DOHH2 (cell line): ENCODE measurements around the gene SIRT7.
A peak's percentile ranks its signal among the peaks of the same experiment; 100 is the strongest.

Experiments
- H3F3A ChIP-seq: fragments of 200-600 bp; sonication (generic), shearing (Covaris generic); 2 replicates; pipeline ENCODE4 v1.6.0; 2016; ENCODE audit warnings: antibody characterized with exemption, mild to moderate bottlenecking; ENCODE audit not compliant: control insufficient read depth, insufficient read depth
- H3K27ac ChIP-seq: fragments of 200-600 bp; sonication (generic); 2 replicates; pipeline ENCODE4 v1.5.1; 2014; ENCODE audit warnings: low read depth, mild to moderate bottlenecking, low read length, moderate library complexity
- H3K27me3 ChIP-seq: fragments of 200-600 bp; sonication (generic); 2 replicates; pipeline ENCODE4 v1.6.1; 2014; ENCODE audit warnings: mild to moderate bottlenecking, low read length, mixed read lengths; ENCODE audit not compliant: control insufficient read depth
- H3K36me3 ChIP-seq: fragments of 200-600 bp; sonication (generic); 2 replicates; pipeline ENCODE4 v1.6.1; 2014; ENCODE audit warnings: mild to moderate bottlenecking, low read length, moderate library complexity, mixed read lengths; ENCODE audit not compliant: control insufficient read depth
- H3K4me1 ChIP-seq: fragments of 200-600 bp; sonication (generic); 2 replicates; pipeline ENCODE4 v1.6.1; 2014; ENCODE audit warnings: mild to moderate bottlenecking, low read length, mixed read lengths; ENCODE audit not compliant: control insufficient read depth
- H3K4me2 ChIP-seq: fragments of 200-600 bp; sonication (generic); 2 replicates; pipeline ENCODE4 v1.6.0; 2014; ENCODE audit warnings: mild to moderate bottlenecking, low read length, moderate library complexity
- H3K4me3 ChIP-seq: fragments of 200-600 bp; sonication (generic); 2 replicates; pipeline ENCODE4 v1.5.1; 2014; ENCODE audit warnings: mild to moderate bottlenecking, low read length, mixed read lengths
- H3K79me2 ChIP-seq: fragments of 200-600 bp; sonication (generic); 2 replicates; pipeline ENCODE4 v1.6.1; 2014; ENCODE audit warnings: mild to moderate bottlenecking, low read length, mixed read lengths; ENCODE audit not compliant: control insufficient read depth
- H3K9me2 ChIP-seq: fragments of 200-600 bp; sonication (generic); replicated peaks from 2 replicates; pipeline ENCODE4 v1.6.1; 2014; ENCODE audit warnings: mild to moderate bottlenecking, low read length, mixed read lengths; ENCODE audit not compliant: control insufficient read depth
- H3K9me3 ChIP-seq: fragments of 200-600 bp; sonication (generic); 2 replicates; pipeline ENCODE4 v1.6.1; 2014; ENCODE audit warnings: antibody characterized with exemption, low read length, mixed read lengths; ENCODE audit not compliant: control insufficient read depth, insufficient read depth
- H4K20me1 ChIP-seq: fragments of 200-600 bp; sonication (generic); 2 replicates; pipeline ENCODE4 v1.6.0; 2014; ENCODE audit warnings: low read depth, mild to moderate bottlenecking, antibody characterized with exemption, low read length, moderate library complexity; ENCODE audit not compliant: control insufficient read depth, insufficient read depth
- EZH2phosphoT487 ChIP-seq: fragments of 200-600 bp; sonication (generic); IDR thresholded peaks from 2 replicates; pipeline ENCODE4 v1.6.1; 2017; ENCODE audit warnings: borderline replicate concordance, mild to moderate bottlenecking, antibody characterized with exemption, low read length, moderate library complexity, mixed read lengths
- TF ChIP-seq, protein P1 (sequence below): fragments of 200-600 bp; sonication (generic); IDR thresholded peaks from one replicate; pipeline ENCODE4 v1.5.1; 2014; ENCODE audit warnings: antibody characterized with exemption, mild to moderate bottlenecking, low read depth, low read length; ENCODE audit not compliant: poor library complexity, severe bottlenecking

The SIRT7 gene, protein sequence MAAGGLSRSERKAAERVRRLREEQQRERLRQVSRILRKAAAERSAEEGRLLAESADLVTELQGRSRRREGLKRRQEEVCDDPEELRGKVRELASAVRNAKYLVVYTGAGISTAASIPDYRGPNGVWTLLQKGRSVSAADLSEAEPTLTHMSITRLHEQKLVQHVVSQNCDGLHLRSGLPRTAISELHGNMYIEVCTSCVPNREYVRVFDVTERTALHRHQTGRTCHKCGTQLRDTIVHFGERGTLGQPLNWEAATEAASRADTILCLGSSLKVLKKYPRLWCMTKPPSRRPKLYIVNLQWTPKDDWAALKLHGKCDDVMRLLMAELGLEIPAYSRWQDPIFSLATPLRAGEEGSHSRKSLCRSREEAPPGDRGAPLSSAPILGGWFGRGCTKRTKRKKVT

DNA sequence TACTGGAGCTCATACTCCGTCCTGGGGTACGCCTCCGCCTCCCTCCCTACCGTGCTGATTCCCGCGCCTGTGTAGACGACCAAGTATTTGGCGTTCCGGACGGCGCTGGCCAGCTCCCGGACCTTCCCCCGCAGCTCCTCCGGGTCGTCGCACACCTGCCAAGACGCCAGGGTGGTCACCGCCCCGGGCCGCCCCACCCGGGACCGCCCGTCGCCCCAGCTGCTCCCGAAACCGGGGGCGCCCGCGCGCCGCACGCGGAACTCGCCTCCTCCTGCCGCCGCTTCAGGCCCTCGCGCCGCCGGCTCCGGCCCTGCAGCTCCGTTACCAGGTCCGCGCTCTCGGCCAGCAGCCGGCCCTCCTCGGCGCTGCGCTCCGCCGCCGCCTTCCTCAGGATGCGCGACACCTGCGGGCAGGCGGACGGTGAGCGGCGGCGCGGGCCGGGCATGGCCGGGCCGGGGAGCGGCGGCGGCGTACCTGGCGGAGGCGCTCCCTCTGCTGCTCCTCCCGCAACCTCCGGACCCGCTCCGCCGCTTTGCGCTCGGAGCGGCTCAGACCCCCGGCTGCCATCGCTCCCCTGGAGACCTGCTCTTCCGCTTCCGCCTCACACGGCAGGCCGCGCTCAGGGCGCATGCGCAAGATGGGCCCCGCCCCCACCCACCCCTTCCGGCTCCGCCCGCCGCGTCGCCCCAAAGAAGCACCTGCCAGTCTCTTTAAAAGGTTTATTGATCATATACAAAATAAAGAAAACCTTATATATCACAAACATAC lies at the start of gene SIRT7:
SIRT7 (minus strand) TSS at position 612 of the 768 bp plus-strand sequence; CDS start at position 567, 45 bp downstream.
- H3K9me2 ChIP-seq, result no peaks in the 10 kb centered on the region
- H3K27ac ChIP-seq, result 0 out of 2 replicates have a peak within 1 kb of the TSS, but pooled peaks have one; percentile 11
- peak within 1 kb of the TSS; percentile 96 for H3K4me2 ChIP-seq
- H3K4me1 ChIP-seq, result peaks cover 14% of the 10 kb centered on the region
- H3K79me2 ChIP-seq, result peaks cover 56% of the 10 kb centered on the region
- TF ChIP-seq, protein P1, sequence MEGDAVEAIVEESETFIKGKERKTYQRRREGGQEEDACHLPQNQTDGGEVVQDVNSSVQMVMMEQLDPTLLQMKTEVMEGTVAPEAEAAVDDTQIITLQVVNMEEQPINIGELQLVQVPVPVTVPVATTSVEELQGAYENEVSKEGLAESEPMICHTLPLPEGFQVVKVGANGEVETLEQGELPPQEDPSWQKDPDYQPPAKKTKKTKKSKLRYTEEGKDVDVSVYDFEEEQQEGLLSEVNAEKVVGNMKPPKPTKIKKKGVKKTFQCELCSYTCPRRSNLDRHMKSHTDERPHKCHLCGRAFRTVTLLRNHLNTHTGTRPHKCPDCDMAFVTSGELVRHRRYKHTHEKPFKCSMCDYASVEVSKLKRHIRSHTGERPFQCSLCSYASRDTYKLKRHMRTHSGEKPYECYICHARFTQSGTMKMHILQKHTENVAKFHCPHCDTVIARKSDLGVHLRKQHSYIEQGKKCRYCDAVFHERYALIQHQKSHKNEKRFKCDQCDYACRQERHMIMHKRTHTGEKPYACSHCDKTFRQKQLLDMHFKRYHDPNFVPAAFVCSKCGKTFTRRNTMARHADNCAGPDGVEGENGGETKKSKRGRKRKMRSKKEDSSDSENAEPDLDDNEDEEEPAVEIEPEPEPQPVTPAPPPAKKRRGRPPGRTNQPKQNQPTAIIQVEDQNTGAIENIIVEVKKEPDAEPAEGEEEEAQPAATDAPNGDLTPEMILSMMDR, result no peak
- TF ChIP-seq EZH2phosphoT487, result no peak
- no peaks in the 10 kb centered on the region for H3K9me3 ChIP-seq
- peaks cover 58% of the 10 kb centered on the region for H3K36me3 ChIP-seq
- H3F3A ChIP-seq, result peaks cover 8% of the 10 kb centered on the region
- H3K27me3 ChIP-seq, result no peaks in the 10 kb centered on the region
- peaks cover 23% of the 10 kb centered on the region; the same call in 1 of the 2 replicates for H4K20me1 ChIP-seq
- H3K4me3 ChIP-seq, result peak within 1 kb of the TSS; percentile 84

DNA sequence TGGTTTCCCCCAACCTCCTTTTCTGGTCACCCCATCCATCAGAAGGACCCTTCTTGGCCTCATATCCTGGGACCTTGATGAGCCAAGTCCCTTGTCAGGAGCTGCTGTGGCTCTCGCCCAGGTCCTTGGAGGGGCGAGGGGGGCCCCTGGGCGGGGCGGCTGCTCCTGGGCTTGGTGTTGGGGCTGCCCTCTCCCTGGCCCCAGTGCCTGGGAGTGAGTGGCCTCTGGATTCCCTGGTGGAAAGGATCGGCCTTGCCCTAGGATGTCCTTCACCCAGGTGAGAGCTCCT lies 49.2 kb upstream of the SIRT7 start:
- Histone ChIP-seq H3K4me1 (peaks cover 27% of the 10 kb centered on the region), H3K9me3 (no peaks in the 10 kb centered on the region), H4K20me1 (no peaks in the 10 kb centered on the region), H3K4me3 (peak overlapping the region; percentile 62), H3K27me3 (peaks cover 47% of the 10 kb centered on the region), H3K79me2 (no peaks in the 10 kb centered on the region), H3K4me2 (peak overlapping the region; percentile 68), H3F3A (no peaks in the 10 kb centered on the region), H3K9me2 (no peaks in the 10 kb centered on the region), H3K27ac (no peak overlapping the region), H3K36me3 (no peaks in the 10 kb centered on the region)
- TF ChIP-seq EZH2phosphoT487, result no peak
- TF ChIP-seq, protein P1, result no peak

DNA sequence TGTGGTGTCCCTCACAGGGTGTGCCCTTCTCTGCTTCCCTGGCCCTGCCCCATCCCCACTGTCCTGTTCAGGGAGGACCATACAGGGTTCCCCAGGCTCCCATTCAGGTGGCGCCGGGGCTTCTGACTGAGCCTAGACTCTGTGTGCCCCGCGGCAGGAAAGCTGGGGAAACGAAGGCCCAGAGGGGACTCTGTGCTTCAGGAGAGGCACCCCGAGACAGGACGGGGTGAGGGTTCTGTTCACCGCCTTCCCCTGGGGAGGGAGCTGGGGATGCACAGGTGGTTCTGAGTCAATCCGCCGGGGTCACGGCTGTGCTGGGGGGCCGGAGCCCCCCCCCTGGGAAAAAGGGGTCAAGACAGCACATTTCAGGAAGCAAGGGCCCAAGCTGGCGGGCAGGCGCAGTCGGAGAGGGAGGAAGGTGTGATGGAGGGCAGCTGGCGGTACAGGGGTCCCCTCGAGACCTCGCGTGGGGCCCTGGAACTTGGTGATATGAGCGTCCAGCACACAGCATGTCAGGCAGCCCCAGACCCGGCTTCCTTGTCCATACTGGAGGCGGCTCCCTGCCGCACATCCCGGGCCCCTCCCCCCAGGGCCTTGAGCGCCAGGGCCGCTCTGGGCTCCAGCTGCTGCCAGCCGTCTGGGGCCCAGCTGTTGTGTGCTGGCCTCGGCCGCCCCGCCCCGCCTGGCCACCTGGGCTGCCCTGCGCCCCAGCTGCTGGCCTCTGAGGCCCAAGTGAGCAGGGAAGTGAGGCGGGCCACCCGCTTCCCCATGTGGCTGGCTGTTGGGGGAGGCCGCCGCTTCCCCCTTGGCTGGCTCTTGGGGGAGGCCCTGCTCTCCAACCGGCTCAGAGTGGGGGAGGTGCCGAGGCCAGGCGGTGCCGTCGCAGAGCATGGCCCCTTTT lies 48.6 kb upstream of the SIRT7 start:
- no peaks in the 10 kb centered on the region for H3F3A ChIP-seq
- H3K27ac ChIP-seq, result no peak overlapping the region
- no peaks in the 10 kb centered on the region for H3K9me2 ChIP-seq
- H3K4me1 ChIP-seq, result peaks cover 27% of the 10 kb centered on the region
- no peaks in the 10 kb centered on the region for H3K79me2 ChIP-seq
- H3K36me3 ChIP-seq, result no peaks in the 10 kb centered on the region
- no peak for TF ChIP-seq EZH2phosphoT487
- TF ChIP-seq, protein P1, result no peak
- peaks cover 48% of the 10 kb centered on the region for H3K27me3 ChIP-seq
- no peaks in the 10 kb centered on the region for H3K9me3 ChIP-seq
- H3K4me3 ChIP-seq, result peak overlapping the region; percentile 62
- H4K20me1 ChIP-seq, result no peaks in the 10 kb centered on the region
- H3K4me2 ChIP-seq, result peak overlapping the region; percentile 68
